ENCODE results near the gene PSMB7.

DNA sequence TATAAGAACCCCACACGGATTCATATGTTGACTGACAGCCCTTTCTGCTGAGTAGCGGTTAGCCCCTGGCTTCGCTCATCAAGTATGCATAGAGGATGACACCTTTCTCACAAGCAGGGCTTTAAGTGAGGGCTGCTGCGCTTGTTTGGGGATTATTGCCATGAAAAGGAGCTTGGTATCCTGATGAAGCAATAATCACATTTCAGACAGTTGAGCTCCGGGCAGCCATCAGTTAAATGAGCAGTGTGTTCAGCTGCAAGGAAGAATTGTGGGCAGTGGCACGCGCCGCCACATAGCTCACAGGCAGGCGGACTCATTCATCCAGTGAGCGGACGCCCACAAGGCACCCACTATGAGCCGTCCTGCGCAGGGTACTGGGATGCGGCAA is 79.9 kb downstream of the PSMB7 start:
- TF ChIP-seq RCOR1 (IDR thresholded peaks at IDR 0.05; ENCODE audit: insufficient replicate concordance, low read length) (no peak), POLR2A (IDR thresholded peaks at IDR 0.05; ENCODE audit: low read depth, low read length) (no peak), CHD1 (IDR thresholded peaks at IDR 0.05; ENCODE audit: low read depth, low read length) (no peak), BHLHE40 (IDR thresholded peaks at IDR 0.05; ENCODE audit: low read depth, low read length) (no peak), CEBPB (IDR thresholded peaks at IDR 0.05; ENCODE audit: low read depth, low read length) (peak; percentile 46; the same call in 1 of the 2 replicates), NFE2L2 (IDR thresholded peaks at IDR 0.05; ENCODE audit: low read depth, low read length) (no peak), USF2 (IDR thresholded peaks at IDR 0.05; ENCODE audit: low read depth, low read length) (no peak), RAD21 (IDR thresholded peaks at IDR 0.05; ENCODE audit: low read length) (no peak), RFX5 (IDR thresholded peaks at IDR 0.05; ENCODE audit: low read depth, low read length) (no peak), SMC3 (IDR thresholded peaks at IDR 0.05; ENCODE audit: low read depth, low read length) (no peak), ELK1 (IDR thresholded peaks at IDR 0.05; ENCODE audit: borderline replicate concordance, low read depth, low read length) (no peak)
- TF ChIP-seq, protein P1, sequence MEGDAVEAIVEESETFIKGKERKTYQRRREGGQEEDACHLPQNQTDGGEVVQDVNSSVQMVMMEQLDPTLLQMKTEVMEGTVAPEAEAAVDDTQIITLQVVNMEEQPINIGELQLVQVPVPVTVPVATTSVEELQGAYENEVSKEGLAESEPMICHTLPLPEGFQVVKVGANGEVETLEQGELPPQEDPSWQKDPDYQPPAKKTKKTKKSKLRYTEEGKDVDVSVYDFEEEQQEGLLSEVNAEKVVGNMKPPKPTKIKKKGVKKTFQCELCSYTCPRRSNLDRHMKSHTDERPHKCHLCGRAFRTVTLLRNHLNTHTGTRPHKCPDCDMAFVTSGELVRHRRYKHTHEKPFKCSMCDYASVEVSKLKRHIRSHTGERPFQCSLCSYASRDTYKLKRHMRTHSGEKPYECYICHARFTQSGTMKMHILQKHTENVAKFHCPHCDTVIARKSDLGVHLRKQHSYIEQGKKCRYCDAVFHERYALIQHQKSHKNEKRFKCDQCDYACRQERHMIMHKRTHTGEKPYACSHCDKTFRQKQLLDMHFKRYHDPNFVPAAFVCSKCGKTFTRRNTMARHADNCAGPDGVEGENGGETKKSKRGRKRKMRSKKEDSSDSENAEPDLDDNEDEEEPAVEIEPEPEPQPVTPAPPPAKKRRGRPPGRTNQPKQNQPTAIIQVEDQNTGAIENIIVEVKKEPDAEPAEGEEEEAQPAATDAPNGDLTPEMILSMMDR (conservative IDR thresholded peaks at IDR 0.05; ENCODE audit: low read depth, low read length) = no peak
